VCaP (cell line): ENCODE data around the gene PLCL2.

Experiments
- H3K27ac ChIP-seq: fragments of 450-650 bp; 2 replicates; pipeline ENCODE4 v1.5.1; 2017
- TF ChIP-seq, protein P1 (sequence below): fragments of 450-650 bp; conservative IDR thresholded peaks from 2 replicates; pipeline ENCODE4 v1.5.1; 2017; ENCODE audit warnings: mild to moderate bottlenecking, moderate library complexity

Gene PLCL2

GRCh38 chr3:17040990-17041377 lies 156.2 kb downstream of the PLCL2 start:
- TF ChIP-seq, protein P1, sequence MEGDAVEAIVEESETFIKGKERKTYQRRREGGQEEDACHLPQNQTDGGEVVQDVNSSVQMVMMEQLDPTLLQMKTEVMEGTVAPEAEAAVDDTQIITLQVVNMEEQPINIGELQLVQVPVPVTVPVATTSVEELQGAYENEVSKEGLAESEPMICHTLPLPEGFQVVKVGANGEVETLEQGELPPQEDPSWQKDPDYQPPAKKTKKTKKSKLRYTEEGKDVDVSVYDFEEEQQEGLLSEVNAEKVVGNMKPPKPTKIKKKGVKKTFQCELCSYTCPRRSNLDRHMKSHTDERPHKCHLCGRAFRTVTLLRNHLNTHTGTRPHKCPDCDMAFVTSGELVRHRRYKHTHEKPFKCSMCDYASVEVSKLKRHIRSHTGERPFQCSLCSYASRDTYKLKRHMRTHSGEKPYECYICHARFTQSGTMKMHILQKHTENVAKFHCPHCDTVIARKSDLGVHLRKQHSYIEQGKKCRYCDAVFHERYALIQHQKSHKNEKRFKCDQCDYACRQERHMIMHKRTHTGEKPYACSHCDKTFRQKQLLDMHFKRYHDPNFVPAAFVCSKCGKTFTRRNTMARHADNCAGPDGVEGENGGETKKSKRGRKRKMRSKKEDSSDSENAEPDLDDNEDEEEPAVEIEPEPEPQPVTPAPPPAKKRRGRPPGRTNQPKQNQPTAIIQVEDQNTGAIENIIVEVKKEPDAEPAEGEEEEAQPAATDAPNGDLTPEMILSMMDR = no peak
- H3K27ac ChIP-seq = no peak overlapping the region

GRCh38 chr3:17044855-17045254 lies 160.1 kb downstream of the PLCL2 start:
- no peak overlapping the region for H3K27ac ChIP-seq
- TF ChIP-seq, protein P1 = no peak

DNA sequence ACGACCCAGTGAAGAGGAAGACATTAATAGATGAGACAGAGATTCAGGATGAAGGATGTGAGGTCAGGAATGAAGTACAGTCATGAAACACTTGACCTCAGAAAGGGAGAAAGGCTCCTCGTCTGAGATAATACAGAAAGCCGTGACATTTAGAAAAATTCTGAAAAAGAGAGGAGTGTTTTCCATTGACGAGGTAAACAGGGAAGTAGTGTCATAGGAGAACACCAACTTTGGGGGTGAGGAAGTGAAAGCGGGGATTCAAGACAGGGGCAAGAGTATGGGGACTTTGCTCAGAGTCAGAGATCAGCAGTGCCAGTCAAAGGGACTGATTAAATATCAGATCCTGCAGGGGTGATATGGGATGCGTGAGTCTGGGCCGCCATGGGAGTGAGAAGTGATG lies 160.9 kb downstream of the PLCL2 start:
- TF ChIP-seq, protein P1 = no peak
- H3K27ac ChIP-seq = no peak overlapping the region

DNA sequence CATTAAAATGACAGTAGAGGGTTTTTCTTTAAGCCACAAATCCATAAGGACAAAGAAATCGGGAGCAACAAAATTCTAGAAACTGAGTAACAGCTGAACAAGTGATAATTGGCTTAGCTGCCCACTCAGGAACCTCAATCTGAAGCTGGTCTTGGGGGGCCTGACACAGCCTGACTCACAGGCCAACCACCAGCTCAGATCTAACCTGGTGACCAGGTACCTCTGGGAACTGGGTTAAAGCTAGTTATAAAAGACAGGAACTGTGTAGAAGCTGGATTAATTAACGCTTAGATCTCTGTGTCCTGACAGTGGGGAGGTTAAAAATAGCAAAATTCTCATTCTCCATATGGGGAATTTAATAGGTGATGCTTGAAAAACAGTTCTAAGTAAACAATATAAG lies 161.9 kb downstream of the PLCL2 start:
- H3K27ac ChIP-seq = no peak overlapping the region
- TF ChIP-seq, protein P1 = no peak

DNA sequence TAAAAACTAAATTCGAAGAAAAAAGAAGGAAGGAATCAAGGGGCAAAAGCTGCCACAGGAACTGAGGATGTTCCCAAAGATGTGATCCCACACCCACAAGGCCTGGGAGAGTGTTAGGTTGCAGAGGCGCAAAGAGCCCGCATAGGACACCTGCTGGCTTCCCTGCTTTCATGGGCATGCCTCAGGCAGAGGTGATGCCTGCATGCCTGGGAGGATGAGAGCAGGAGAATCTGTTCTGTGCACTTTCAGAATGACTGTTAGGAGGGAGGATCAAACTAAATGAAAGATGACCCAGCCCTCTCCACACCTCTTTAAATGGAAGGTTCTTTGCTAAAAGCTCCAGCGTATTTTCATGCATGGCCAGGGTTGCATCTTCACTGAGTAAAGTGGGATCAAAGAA lies 162.4 kb downstream of the PLCL2 start:
- TF ChIP-seq, protein P1 = no peak
- H3K27ac ChIP-seq = no peak overlapping the region

- TF ChIP-seq, protein P1 = no peak
- no peak overlapping the region for H3K27ac ChIP-seq
These were observed 163.1 kb downstream of the PLCL2 start for GRCh38 chr3:17047894-17048293.

GRCh38 chr3:17050071-17050470 lies 165.3 kb downstream of the PLCL2 start:
- TF ChIP-seq, protein P1 = no peak
- no peak overlapping the region for H3K27ac ChIP-seq

- no peak overlapping the region for H3K27ac ChIP-seq
- TF ChIP-seq, protein P1 = no peak
These were observed 165.8 kb downstream of the PLCL2 start for GRCh38 chr3:17050506-17050905.
